Measurements from ENCODE around the gene BPIFB1.

Gene BPIFB1

GRCh38 chr20:33273117-33273851, 9.7 kb upstream of the BPIFB1 start:
- DNase-seq = no peak

DNA sequence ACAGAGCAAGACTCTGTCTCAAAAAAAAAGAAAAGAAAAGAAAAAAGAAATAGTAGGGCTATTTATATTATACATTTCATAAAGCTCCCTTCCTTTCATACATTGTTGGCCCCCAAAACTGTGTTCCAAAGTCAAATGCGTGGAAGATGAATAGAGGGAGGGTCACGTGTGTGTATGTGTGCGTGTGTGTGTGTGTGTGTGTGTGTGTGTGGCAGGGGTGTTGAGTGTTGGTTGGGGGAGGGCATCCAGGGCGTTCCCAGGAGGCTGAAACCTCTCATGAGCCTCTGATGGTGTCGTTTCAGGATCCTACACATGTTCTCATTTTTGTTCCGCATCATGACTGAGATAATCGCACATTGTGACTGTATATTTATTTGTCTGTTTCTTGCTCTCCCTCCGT, 7.8 kb upstream of the BPIFB1 start:
- no peak for DNase-seq

- no peak for DNase-seq
These were observed 7.1 kb upstream of the BPIFB1 start for GRCh38 chr20:33275871-33276270.

DNA sequence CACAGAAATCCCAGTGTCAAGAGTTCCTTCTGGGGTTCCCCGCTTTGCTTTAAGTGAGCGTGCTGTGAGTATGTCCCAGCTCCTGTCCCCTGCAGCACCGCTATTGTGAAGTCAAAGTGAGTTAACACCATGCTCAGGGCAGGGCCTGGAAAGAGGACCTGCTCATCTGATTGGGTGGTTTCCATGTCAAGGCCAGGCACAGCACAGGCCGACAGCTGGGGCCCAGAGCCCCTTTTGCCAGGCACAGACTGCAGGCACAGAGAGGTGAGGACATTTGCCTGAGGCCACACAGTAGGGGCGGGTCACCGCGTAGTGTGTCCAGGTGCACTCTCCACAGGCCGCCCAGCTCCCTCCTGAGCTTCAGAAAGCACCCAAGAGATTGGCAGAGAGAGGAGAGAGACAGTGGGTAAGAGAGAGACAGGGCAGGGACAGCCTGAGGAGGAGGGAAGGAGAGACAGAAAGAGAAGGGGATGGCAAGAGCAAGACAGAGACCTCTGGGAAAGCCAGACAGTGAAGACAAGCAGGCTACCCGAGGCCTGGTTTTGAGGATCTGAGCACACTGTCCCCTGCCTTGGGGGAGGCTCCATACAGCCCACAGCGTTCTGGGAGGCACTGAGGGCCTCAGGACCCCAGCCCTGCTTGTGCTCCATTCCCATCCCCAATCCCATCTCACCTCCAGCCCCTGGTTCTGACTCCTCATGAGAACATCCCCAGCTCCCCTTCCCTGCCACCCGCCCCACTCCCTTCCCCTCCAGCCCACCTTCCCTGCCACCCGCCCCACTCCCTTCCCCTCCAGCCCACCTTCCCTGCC, 6.5 kb upstream of the BPIFB1 start:
- no peak for DNase-seq

DNA sequence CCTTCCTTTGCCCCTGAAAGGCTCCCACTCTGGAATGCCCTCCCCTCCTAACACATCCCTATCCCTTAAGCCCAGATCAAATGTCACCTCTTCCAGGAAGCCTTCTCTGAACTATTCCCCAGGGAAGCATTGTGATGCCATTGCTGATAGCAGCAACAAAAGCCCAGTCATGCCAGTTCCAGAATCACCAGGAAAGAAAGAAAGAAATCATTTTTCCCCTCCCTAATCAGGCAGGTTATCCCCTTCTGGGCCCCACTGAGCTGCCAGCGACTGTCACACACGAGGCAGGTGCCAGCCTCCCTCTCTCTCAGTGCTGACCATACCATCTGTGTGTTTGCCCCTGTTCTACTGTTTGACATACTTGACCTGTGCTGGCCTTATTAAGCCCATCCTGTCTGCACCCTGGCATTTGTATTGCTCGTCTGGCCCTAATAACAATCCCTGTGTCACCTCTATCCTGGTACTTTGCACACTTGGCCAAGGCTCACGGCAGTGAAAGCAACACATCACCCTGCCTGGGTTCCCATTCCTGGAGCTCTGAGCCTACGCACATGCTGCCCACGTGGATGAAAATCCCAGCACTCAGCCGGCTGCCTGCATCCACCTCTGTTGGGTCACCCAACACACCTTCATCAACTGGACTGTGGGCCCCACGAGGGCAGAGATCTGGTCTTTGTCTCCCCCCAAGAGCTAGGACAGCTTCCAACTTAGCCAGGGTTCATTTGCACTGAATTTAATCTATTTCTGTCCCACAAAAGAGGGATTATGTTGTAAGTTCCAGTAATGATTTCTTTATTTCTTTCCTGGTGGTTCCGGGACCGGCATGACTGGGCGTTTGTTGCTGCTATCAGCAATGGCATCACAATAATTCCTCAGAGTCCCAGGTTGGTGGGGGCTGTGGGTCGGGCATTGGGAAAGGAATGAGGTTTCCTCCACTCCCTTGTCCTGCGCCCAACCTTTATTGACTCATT, 5.3 kb upstream of the BPIFB1 start:
- no peak for DNase-seq

GRCh38 chr20:33278700-33279099, 4.3 kb upstream of the BPIFB1 start:
- no peak for DNase-seq

- DNase-seq = no peak
These were observed 3.6 kb upstream of the BPIFB1 start for GRCh38 chr20:33279261-33279910.

- DNase-seq = no peak
These were observed 2.9 kb upstream of the BPIFB1 start for GRCh38 chr20:33280000-33280680.

DNA sequence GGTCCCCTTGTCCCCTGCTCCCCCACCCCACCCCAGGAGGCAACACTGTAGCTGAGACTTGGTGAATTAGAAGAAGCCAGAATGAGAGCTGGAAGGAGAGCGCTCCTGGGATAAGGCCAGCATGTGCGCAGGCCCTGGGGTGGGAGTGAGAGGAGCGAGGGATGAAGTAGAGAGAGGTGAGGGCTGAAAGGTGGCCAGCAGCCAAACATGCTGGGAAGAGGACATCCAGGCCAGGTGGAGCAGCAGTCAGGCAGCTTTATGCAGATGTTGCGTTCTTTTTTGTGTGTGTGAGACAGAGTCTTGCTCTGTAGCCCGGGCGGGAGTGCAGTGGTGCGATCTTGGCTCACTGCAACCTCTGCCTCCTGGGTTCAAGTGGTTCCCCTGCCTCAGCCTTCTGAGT, 2.2 kb upstream of the BPIFB1 start:
- no peak for DNase-seq

DNA sequence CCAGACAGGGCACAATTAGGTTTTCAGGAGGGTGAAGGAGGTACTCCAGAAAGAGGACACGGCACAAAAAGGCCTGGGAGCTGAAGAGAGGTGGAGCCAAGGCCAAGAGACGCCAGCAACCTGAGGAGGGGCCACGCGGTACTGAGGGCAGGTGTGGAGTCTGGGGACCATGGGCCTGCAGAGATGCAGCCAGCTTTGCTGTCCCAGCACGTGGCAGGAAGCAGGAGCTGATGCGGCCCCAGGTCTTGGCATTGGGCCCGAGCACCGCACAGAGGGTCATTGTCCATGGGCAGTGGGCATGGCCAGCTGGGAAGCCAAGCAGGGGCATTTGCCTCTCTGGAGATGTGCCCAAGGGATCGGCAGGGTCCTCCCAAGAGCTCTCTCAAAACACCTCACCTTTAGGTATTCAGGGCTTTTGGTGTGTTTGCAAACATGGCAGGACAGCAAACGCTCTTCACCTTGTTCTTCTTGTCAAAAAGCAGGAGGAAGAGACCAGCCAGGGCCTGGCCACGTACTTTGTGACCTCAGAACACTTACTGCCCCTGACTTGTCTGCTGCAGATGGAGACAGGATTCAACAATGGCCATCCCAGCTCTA, 1.4 kb upstream of the BPIFB1 start:
- no peak for DNase-seq

GRCh38 chr20:33282196-33282934, 649 bp upstream of the BPIFB1 start:
- no peak for DNase-seq

GRCh38 chr20:33284284-33284683, 1.3 kb downstream of the BPIFB1 start:
- no peak for DNase-seq

GRCh38 chr20:33284937-33285336, 1.9 kb downstream of the BPIFB1 start:
- DNase-seq = no peak

- DNase-seq = no peak
These were observed 3.0 kb downstream of the BPIFB1 start for GRCh38 chr20:33285861-33286495.

GRCh38 chr20:33287884-33288283, 4.9 kb downstream of the BPIFB1 start:
- DNase-seq = no peak

DNA sequence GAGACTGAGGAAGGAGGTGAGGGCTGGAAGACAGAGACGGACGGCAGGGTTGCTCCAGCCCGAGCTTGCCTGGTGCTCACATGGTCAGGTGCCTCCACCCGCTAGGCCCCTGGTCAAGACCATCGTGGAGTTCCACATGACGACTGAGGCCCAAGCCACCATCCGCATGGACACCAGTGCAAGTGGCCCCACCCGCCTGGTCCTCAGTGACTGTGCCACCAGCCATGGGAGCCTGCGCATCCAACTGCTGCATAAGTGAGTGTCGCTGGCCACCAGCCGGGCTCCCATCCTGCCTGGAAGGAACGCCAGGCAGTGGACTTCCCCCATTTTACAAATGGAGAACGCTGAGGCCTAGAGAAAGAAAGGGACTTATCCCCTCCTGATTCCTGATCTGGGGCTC, 7.8 kb downstream of the BPIFB1 start:
- DNase-seq = no peak

DNA sequence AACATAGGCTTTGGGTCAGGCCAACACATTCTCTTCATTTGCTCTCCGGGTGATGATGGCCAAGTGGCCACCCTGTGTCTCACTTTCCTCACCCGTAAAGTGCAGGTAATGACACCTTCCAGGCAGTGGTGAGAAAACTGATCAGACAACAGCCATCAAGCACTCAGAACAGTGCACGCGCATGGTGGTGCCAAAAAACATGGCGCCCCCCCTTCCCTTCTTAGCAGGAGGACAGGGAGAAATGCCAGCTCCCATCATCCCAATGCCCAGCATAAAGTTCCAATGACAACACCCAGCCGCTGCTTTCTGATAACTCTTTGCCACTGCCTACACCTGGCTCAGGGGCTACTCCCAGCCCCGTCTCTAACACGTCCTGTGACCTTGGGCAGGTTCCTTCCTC, 8.4 kb downstream of the BPIFB1 start:
- DNase-seq = no peak

- peak; percentile 29 for DNase-seq
These were observed 8.9 kb downstream of the BPIFB1 start for GRCh38 chr20:33291830-33292355.

DNA sequence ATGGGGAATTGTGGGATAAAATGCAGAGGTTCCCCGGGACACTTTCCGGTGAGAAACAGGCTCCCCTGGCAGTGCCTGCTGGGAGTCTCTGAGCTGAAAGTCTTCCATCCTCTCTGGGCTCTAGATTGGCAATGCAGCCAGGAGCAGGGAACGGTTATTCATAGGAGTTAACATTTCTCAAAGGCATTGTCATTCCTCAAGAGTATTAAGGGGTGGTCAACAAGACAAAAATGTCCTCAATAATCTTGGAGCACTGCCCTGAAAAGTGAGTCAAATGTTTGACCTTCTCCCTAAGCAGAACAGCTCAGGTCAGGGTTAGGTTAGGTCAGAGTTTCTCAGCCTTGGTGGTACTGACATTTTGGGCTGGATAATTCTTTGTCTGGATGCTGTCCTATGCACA, 13.2 kb downstream of the BPIFB1 start:
- no peak for DNase-seq

DNA sequence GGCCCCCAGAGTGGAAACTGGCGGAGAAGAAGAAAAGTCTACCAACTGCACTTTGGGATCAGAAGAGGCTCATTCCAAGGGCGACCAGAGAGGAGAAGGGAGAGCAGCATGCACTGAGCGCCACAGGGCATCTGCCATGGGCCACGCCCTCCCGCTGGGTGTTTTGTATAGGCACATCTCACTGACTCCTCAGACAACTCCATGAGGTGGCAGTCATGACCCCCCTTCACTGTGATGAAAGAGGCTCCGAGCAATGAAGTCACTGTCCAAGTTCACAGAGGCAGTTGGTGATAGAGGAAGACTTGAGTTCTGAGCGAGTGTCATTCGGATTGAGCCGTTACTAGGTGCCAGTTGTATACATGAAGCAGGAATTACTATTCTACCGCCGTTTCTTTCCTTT, 15.4 kb downstream of the BPIFB1 start:
- DNase-seq = no peak

All from EL (cell line).